ENCODE data around the gene FGF12. TPM values are rescaled to one million over a fixed set of nuclear protein-coding genes. Genes with fewer than 3 reads are reported as not detected.

Gene FGF12
- total RNA-seq, 1 experiment from 2014 or later, result 9.7 TPM

DNA sequence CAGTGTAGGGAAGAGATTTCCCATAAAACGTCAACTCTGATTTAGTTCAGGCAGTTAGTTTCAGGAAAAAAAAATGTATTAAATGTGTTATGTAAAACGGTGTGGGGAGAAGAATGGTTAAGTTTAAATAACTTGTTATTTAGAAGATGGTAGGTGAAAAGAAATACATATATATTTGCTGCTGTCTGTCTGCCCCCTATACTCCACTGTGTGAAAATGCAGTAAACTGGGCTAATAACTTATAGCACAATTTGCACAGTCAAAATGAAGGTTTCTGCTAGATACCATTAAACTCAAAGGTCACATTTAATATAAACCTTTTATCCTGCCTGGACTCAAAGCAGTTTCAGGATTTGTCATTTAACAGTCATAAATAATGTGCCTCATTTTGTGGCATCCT is 515.0 kb downstream of the FGF12 start:
- intact Hi-C loops (cut with micrococcal nuclease; ENCODE audit: unreplicated experiment), result no loop called here
- Mint-ChIP-seq H3K9me3 (ENCODE audit: low read depth, unreplicated experiment) (no peaks in the 10 kb centered on the region), H3K27ac (ENCODE audit: unreplicated experiment) (no peak overlapping the region), H3K4me3 (ENCODE audit: low read depth, unreplicated experiment) (no peak overlapping the region), H3K4me1 (ENCODE audit: low read depth, unreplicated experiment) (peaks cover 5% of the 10 kb centered on the region), H3K27me3 (ENCODE audit: unreplicated experiment) (no peaks in the 10 kb centered on the region), H3K36me3 (ENCODE audit: insufficient read depth, unreplicated experiment) (no peaks in the 10 kb centered on the region)
- no peak for DNase-seq
- TF ChIP-seq, protein P1, sequence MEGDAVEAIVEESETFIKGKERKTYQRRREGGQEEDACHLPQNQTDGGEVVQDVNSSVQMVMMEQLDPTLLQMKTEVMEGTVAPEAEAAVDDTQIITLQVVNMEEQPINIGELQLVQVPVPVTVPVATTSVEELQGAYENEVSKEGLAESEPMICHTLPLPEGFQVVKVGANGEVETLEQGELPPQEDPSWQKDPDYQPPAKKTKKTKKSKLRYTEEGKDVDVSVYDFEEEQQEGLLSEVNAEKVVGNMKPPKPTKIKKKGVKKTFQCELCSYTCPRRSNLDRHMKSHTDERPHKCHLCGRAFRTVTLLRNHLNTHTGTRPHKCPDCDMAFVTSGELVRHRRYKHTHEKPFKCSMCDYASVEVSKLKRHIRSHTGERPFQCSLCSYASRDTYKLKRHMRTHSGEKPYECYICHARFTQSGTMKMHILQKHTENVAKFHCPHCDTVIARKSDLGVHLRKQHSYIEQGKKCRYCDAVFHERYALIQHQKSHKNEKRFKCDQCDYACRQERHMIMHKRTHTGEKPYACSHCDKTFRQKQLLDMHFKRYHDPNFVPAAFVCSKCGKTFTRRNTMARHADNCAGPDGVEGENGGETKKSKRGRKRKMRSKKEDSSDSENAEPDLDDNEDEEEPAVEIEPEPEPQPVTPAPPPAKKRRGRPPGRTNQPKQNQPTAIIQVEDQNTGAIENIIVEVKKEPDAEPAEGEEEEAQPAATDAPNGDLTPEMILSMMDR (IDR thresholded peaks at IDR 0.05; ENCODE audit: unreplicated experiment), result no peak
- no TSS peak for BruUV-seq (replicated peaks)
- CTCF ChIA-PET, result no interaction called here

DNA sequence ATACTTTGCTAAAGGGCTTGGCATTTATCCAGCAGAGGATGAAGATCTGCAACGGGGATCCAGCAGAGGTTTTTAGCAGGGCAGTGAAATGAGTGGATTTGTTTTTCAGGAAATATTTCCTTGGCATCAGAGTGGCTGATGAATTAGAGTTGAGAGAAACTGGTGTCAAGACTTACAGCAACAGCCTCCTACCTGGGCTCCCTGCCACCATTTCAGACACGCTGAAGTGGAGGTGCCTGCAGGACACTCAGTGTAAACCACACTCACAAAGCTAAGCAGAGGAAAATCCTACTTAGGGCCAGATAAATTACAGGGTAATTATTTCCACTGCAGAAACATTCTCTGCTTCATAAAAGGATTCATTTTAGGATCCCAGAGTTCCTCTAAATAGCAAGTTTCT is 519.7 kb downstream of the FGF12 start:
- Mint-ChIP-seq H3K4me1 (ENCODE audit: low read depth, unreplicated experiment) (peaks cover 10% of the 10 kb centered on the region), H3K9me3 (ENCODE audit: low read depth, unreplicated experiment) (no peaks in the 10 kb centered on the region), H3K27ac (ENCODE audit: unreplicated experiment) (peak overlapping the region; percentile 1), H3K36me3 (ENCODE audit: insufficient read depth, unreplicated experiment) (no peaks in the 10 kb centered on the region), H3K4me3 (ENCODE audit: low read depth, unreplicated experiment) (peak overlapping the region; percentile 1), H3K27me3 (ENCODE audit: unreplicated experiment) (no peaks in the 10 kb centered on the region)
- BruUV-seq (replicated peaks), result no TSS peak
- intact Hi-C loops (cut with micrococcal nuclease; ENCODE audit: unreplicated experiment), result no loop called here
- no peak for DNase-seq
- TF ChIP-seq, protein P1 (IDR thresholded peaks at IDR 0.05; ENCODE audit: unreplicated experiment), result no peak
- CTCF ChIA-PET, result no interaction called here

DNA sequence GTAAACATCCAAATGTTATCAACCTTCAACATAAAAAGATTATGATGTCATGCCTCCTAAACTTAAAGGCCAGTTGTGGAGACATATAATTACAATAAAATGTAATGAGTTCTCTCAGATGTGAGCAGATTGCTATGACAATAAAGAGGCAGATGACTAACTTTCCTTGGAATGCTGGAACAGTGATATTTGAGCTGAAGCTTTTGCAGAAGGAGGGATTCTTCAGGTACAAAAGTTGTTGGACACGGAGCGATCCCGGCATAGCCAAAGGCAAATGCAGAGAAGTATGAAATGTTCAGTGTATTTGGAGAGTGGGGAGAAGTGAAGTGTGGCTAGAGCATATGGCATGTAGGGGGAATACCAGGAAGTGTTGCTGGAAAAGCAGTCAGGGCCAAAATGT is 520.1 kb downstream of the FGF12 start:
- Mint-ChIP-seq H3K9me3 (ENCODE audit: low read depth, unreplicated experiment) (no peaks in the 10 kb centered on the region), H3K4me1 (ENCODE audit: low read depth, unreplicated experiment) (peaks cover 10% of the 10 kb centered on the region), H3K36me3 (ENCODE audit: insufficient read depth, unreplicated experiment) (no peaks in the 10 kb centered on the region), H3K27me3 (ENCODE audit: unreplicated experiment) (no peaks in the 10 kb centered on the region), H3K27ac (ENCODE audit: unreplicated experiment) (peak overlapping the region; percentile 1), H3K4me3 (ENCODE audit: low read depth, unreplicated experiment) (peak overlapping the region; percentile 1)
- no TSS peak for BruUV-seq (replicated peaks)
- no peak for DNase-seq
- intact Hi-C loops (cut with micrococcal nuclease; ENCODE audit: unreplicated experiment), result no loop called here
- TF ChIP-seq, protein P1 (IDR thresholded peaks at IDR 0.05; ENCODE audit: unreplicated experiment), result no peak
- CTCF ChIA-PET, result no interaction called here

DNA sequence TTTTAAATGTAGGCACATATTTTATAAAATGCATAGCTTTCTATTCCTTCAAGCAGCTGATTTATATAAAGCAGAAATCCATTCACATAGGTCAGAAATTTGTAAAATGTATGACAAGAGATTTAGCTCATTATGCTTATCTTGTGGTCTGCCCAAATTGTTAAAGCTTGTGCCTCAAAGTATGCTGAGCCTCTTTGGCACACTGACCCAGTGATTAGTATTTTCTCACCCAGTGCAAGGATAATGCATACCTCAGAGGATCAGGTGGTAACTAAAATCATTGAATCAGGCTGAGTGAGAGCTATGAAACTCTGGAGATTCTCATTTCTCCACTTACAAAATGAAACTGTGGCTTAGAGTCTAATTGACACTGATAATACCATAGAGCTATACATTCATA is 533.3 kb downstream of the FGF12 start:
- DNase-seq, result no peak
- CTCF ChIA-PET, result interaction anchor here (0.9 to 1.6 kb wide), 2 partner anchors 229 to 250 kb away, joined by 3 to 4 read pairs; no protein-coding TSS in a partner anchor
- intact Hi-C loops (cut with micrococcal nuclease; ENCODE audit: unreplicated experiment), result no loop called here
- Mint-ChIP-seq H3K9me3 (ENCODE audit: low read depth, unreplicated experiment) (no peaks in the 10 kb centered on the region), H3K36me3 (ENCODE audit: insufficient read depth, unreplicated experiment) (no peaks in the 10 kb centered on the region), H3K4me3 (ENCODE audit: low read depth, unreplicated experiment) (no peak overlapping the region), H3K4me1 (ENCODE audit: low read depth, unreplicated experiment) (no peaks in the 10 kb centered on the region), H3K27me3 (ENCODE audit: unreplicated experiment) (no peaks in the 10 kb centered on the region), H3K27ac (ENCODE audit: unreplicated experiment) (no peak overlapping the region)
- no TSS peak for BruUV-seq (replicated peaks)
- TF ChIP-seq, protein P1 (IDR thresholded peaks at IDR 0.05; ENCODE audit: unreplicated experiment), result no peak

All from Calu3 (cell line).